WTC11 (cell line): ENCODE results near the gene TP53BP2. TPM values are rescaled to one million over a fixed set of nuclear protein-coding genes. Genes with fewer than 3 reads are reported as not detected.

Source experiments
- ATAC-seq: fragments of 200-7000 bp; cut with Tn5 transposase; 2 replicates; pipeline ENCODE4 v1.10.0; 2021; ENCODE audit warnings: mild to moderate bottlenecking, moderate library complexity
- CTCF ChIA-PET: fragments of 300-600 bp; sonication (Branson Sonifier 250); formaldehyde crosslinking; loops from one replicate; lab custom pipeline; 2021; ENCODE audit warnings: antibody characterized with exemption; lab: Charles Lee
- POLR2A ChIA-PET: fragments of 350-600 bp; sonication (Branson Sonifier 250); formaldehyde crosslinking; loops from one replicate; lab custom pipeline; 2021; ENCODE audit warnings: antibody characterized with exemption; lab: Charles Lee
- DNase-seq: peaks from one replicate; pipeline ENCODE4 v3.0.0; 2021; ENCODE audit warnings: low spot score
- H3K27ac Mint-ChIP-seq: 2 replicates; pipeline ENCODE4 v1.8.0; 2021; ENCODE audit warnings: mixed read lengths
- H3K27me3 Mint-ChIP-seq: 2 replicates; pipeline ENCODE4 v1.8.0; 2021; ENCODE audit warnings: low read depth, mild to moderate bottlenecking, moderate library complexity, mixed read lengths
- H3K36me3 Mint-ChIP-seq: 2 replicates; pipeline ENCODE4 v1.8.0; 2021; ENCODE audit warnings: mixed read lengths
- H3K4me1 Mint-ChIP-seq: 2 replicates; pipeline ENCODE4 v1.8.0; 2022; ENCODE audit warnings: mixed read lengths
- H3K4me3 Mint-ChIP-seq: 2 replicates; pipeline ENCODE4 v1.8.0; 2021; ENCODE audit warnings: mild to moderate bottlenecking, moderate library complexity, mixed read lengths
- H3K9me3 Mint-ChIP-seq: 2 replicates; pipeline ENCODE4 v1.8.0; 2021; ENCODE audit warnings: mixed read lengths
- ATF3 ChIP-seq: sonication (generic); formaldehyde crosslinking; conservative IDR thresholded peaks from 2 replicates; pipeline ENCODE4 v1.8.1; 2022; ENCODE audit warnings: mild to moderate bottlenecking, missing genetic modification reagents
- CTCF ChIP-seq: fragments of 200-600 bp; IDR thresholded peaks from 2 replicates; pipeline ENCODE4 v1.8.0; 2022; ENCODE audit warnings: antibody characterized with exemption
- ESRRA ChIP-seq: sonication (generic); formaldehyde crosslinking; IDR thresholded peaks from 2 replicates; pipeline ENCODE4 v1.8.1; 2022; ENCODE audit warnings: mild to moderate bottlenecking, missing genetic modification reagents, borderline replicate concordance
- FOXK1 ChIP-seq: sonication (generic); formaldehyde crosslinking; IDR thresholded peaks from 2 replicates; pipeline ENCODE4 v1.8.0; 2022; ENCODE audit warnings: mild to moderate bottlenecking, moderate library complexity, missing genetic modification reagents
- FOXP4 ChIP-seq: sonication (generic); formaldehyde crosslinking; IDR thresholded peaks from 2 replicates; pipeline ENCODE4 v1.8.0; 2022; ENCODE audit warnings: mild to moderate bottlenecking, missing genetic modification reagents
- GABPB1 ChIP-seq: sonication (generic); formaldehyde crosslinking; IDR thresholded peaks from 2 replicates; pipeline ENCODE4 v1.8.1; 2023; ENCODE audit warnings: mild to moderate bottlenecking, missing genetic modification reagents
- HMGA2 ChIP-seq: fragments of 250-450 bp; sonication (Bioruptor Pico); IDR thresholded peaks from 2 replicates; pipeline ENCODE4 v1.4.0; 2021; ENCODE audit warnings: mild to moderate bottlenecking, moderate library complexity
- JAZF1 ChIP-seq: fragments of 250-450 bp; sonication (Bioruptor Pico); IDR thresholded peaks from 2 replicates; pipeline ENCODE4 v1.9.0; 2021; ENCODE audit warnings: moderate library complexity, mild to moderate bottlenecking, inconsistent platforms
- MXD4 ChIP-seq: fragments of 250-450 bp; sonication (Bioruptor Pico); IDR thresholded peaks from 2 replicates; pipeline ENCODE4 v1.8.0; 2021; ENCODE audit warnings: mild to moderate bottlenecking, moderate library complexity, borderline replicate concordance
- NFATC4 ChIP-seq: fragments of 250-450 bp; sonication (Bioruptor Pico); IDR thresholded peaks from 2 replicates; pipeline ENCODE4 v1.9.0; 2021; ENCODE audit warnings: mild to moderate bottlenecking
- NFYB ChIP-seq: sonication (generic); formaldehyde crosslinking; conservative IDR thresholded peaks from 2 replicates; pipeline ENCODE4 v1.8.0; 2022; ENCODE audit warnings: low read depth, missing genetic modification reagents
- RORB ChIP-seq: fragments of 250-450 bp; sonication (Bioruptor Pico); IDR thresholded peaks from 2 replicates; pipeline ENCODE4 v1.9.0; 2021; ENCODE audit warnings: mild to moderate bottlenecking
- SMAD3 ChIP-seq: sonication (generic); formaldehyde crosslinking; IDR thresholded peaks from 2 replicates; pipeline ENCODE4 v1.8.0; 2022; ENCODE audit warnings: missing genetic modification reagents, mild to moderate bottlenecking, borderline replicate concordance
- SOX15 ChIP-seq: fragments of 250-450 bp; sonication (Bioruptor Pico); IDR thresholded peaks from 2 replicates; pipeline ENCODE4 v1.9.0; 2021; ENCODE audit warnings: mild to moderate bottlenecking
- ZNF138 ChIP-seq: sonication (generic); formaldehyde crosslinking; conservative IDR thresholded peaks from 2 replicates; pipeline ENCODE4 v1.8.1; 2022; ENCODE audit warnings: mild to moderate bottlenecking, moderate library complexity, missing genetic modification reagents
- ZNF317 ChIP-seq: sonication (generic); formaldehyde crosslinking; IDR thresholded peaks from 2 replicates; pipeline ENCODE4 v1.8.1; 2023; ENCODE audit warnings: low read depth, mild to moderate bottlenecking, moderate library complexity, missing genetic modification reagents, borderline replicate concordance
- ZNF423 ChIP-seq: fragments of 250-450 bp; sonication (Bioruptor Pico); IDR thresholded peaks from 2 replicates; pipeline ENCODE4 v2.1.2; 2022; ENCODE audit warnings: mild to moderate bottlenecking, moderate library complexity
- ZNF425 ChIP-seq: fragments of 250-450 bp; sonication (Bioruptor Pico); conservative IDR thresholded peaks from 2 replicates; pipeline ENCODE4 v1.9.0; 2021; ENCODE audit warnings: mild to moderate bottlenecking
- total RNA-seq: library from RNA; stranded (reverse); gene quantifications from 3 replicates; pipeline ENCODE4 v1.2.3, GENCODE V29; 2021
- TF ChIP-seq, protein P1 (sequence below): sonication (generic); formaldehyde crosslinking; IDR thresholded peaks from 2 replicates; pipeline ENCODE4 v1.8.0; 2022; ENCODE audit warnings: mild to moderate bottlenecking, missing genetic modification reagents
- TF ChIP-seq, protein P2 (sequence below): fragments of 250-450 bp; sonication (Bioruptor Pico); IDR thresholded peaks from 2 replicates; pipeline ENCODE4 v1.8.0; 2021; ENCODE audit warnings: mild to moderate bottlenecking

The TP53BP2 gene
- total RNA-seq, 1 experiment from 2014 or later, result 42.7 TPM

- no peak for DNase-seq
- CTCF ChIA-PET, result no interaction called here
- H3K27ac Mint-ChIP-seq, result no peak overlapping the region
- H3K9me3 Mint-ChIP-seq, result no peaks in the 10 kb centered on the region
- no peak for TF ChIP-seq ZNF317 (CRISPR knock-in tag)
- peak; percentile 68; the same call in 1 of the 2 replicates for TF ChIP-seq GABPB1 (CRISPR knock-in tag)
- POLR2A ChIA-PET, result no interaction called here
- no peaks in the 10 kb centered on the region; the same call in 1 of the 2 replicates for H3K27me3 Mint-ChIP-seq
- no peaks in the 10 kb centered on the region for H3K36me3 Mint-ChIP-seq
- no peak for ATAC-seq
- no peak overlapping the region for H3K4me3 Mint-ChIP-seq
- H3K4me1 Mint-ChIP-seq, result peaks cover 12% of the 10 kb centered on the region
Measured at GRCh38 chr1:223886516-223886921, 40.8 kb upstream of the TP53BP2 start.

- CTCF ChIA-PET, result no interaction called here
- peaks cover 4% of the 10 kb centered on the region for H3K9me3 Mint-ChIP-seq
- ATAC-seq, result no peak
- no peak for TF ChIP-seq HMGA2
- TF ChIP-seq NFATC4, result no peak
- TF ChIP-seq NFYB (CRISPR knock-in tag), result no peak
- TF ChIP-seq ESRRA, result no peak
- no peak overlapping the region for H3K4me3 Mint-ChIP-seq
- H3K27ac Mint-ChIP-seq, result no peak overlapping the region
- peaks cover 12% of the 10 kb centered on the region for H3K4me1 Mint-ChIP-seq
- POLR2A ChIA-PET, result no interaction called here
- no peak for DNase-seq
- H3K27me3 Mint-ChIP-seq, result no peaks in the 10 kb centered on the region
- no peaks in the 10 kb centered on the region for H3K36me3 Mint-ChIP-seq
Measured at GRCh38 chr1:223885614-223886013, 39.9 kb upstream of the TP53BP2 start.

GRCh38 chr1:223878598-223879325 lies 33.0 kb upstream of the TP53BP2 start:
- Mint-ChIP-seq H3K4me3 (no peak overlapping the region), H3K4me1 (no peaks in the 10 kb centered on the region), H3K36me3 (peaks cover 12% of the 10 kb centered on the region), H3K27me3 (no peaks in the 10 kb centered on the region), H3K27ac (no peak overlapping the region), H3K9me3 (peaks cover 25% of the 10 kb centered on the region)
- ATAC-seq (no peak), DNase-seq (no peak)
- TF ChIP-seq NFYB (CRISPR knock-in tag) (no peak), ZNF423 (CRISPR knock-in tag) (no peak), ATF3 (CRISPR knock-in tag) (no peak), JAZF1 (CRISPR knock-in tag) (no peak), RORB (CRISPR knock-in tag) (no peak), CTCF (no peak), FOXK1 (CRISPR knock-in tag) (no peak), SOX15 (CRISPR knock-in tag) (no peak), ZNF138 (CRISPR knock-in tag) (no peak), ZNF425 (CRISPR knock-in tag) (no peak), FOXP4 (CRISPR knock-in tag) (no peak), MXD4 (CRISPR knock-in tag) (no peak), SMAD3 (CRISPR knock-in tag) (no peak)
- TF ChIP-seq, protein P1, sequence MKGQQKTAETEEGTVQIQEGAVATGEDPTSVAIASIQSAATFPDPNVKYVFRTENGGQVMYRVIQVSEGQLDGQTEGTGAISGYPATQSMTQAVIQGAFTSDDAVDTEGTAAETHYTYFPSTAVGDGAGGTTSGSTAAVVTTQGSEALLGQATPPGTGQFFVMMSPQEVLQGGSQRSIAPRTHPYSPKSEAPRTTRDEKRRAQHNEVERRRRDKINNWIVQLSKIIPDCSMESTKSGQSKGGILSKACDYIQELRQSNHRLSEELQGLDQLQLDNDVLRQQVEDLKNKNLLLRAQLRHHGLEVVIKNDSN (CRISPR knock-in tag), result no peak
- TF ChIP-seq, protein P2, sequence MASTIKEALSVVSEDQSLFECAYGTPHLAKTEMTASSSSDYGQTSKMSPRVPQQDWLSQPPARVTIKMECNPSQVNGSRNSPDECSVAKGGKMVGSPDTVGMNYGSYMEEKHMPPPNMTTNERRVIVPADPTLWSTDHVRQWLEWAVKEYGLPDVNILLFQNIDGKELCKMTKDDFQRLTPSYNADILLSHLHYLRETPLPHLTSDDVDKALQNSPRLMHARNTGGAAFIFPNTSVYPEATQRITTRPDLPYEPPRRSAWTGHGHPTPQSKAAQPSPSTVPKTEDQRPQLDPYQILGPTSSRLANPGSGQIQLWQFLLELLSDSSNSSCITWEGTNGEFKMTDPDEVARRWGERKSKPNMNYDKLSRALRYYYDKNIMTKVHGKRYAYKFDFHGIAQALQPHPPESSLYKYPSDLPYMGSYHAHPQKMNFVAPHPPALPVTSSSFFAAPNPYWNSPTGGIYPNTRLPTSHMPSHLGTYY, result no peak
- ChIA-PET CTCF (interaction anchor here (0.5 kb wide), 1 partner anchor 284 kb away, joined by 3 read pairs; no protein-coding TSS in a partner anchor), POLR2A (no interaction called here)
